GM18502 (cell line): ENCODE data around the gene SYT12.

Experiments used
- ATAC-seq: cut with Tn5 transposase; IDR thresholded peaks from one replicate; pipeline ENCODE4 v1.9.1; 2021; ENCODE audit warnings: mild to moderate bottlenecking; ENCODE audit not compliant: unreplicated experiment, poor library complexity

Gene SYT12

DNA sequence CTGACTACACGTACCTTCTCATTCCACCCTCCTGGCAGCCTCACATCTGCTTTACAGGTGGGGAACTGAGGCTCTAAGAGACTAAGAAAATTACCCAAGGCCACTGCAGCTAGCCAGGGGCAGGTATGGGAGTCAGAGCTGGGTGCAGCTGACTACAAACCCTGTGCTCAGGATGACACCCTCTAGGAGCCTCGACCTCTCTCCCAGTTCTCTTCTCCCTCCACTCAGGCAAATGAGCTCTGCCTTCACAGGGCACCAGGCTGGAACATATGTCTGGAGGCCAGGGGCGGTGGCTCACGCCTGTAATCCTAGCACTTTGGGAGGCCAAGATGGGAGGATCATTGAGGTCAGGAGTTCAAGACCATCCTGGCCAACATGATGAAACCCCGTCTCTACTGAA lies 4.0 kb downstream of the SYT12 start:
- ATAC-seq = no peak

- ATAC-seq = peak; percentile 14
These were observed 4.6 kb downstream of the SYT12 start for GRCh38 chr11:67027483-67027930.

DNA sequence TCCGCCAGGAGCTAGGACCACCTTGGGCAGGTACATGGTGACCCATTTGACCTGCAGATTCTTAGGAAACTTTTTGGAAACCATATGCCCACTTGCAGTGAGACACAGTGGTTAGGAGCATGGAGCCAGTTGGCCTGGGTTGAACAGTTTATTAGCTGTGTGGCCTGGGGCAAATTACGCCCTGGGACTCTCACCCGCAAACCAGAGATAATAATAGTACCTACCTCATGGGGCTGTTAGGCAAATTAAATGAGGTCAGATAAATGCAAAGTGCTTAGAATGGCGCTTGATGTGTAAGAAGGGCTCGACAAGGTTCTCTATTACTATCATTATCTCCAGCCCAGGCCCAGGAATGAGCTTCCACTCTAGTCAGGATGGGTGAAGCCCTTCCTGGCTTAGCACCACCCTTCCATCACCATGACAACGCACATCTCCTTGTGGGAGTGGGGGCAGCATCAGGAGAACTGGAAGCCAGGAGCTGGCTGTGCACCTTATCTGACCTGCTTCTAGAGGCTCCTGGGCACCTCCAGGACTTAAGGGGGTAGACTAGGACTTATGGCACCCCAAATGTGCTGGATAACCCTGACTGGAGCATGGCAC lies 5.1 kb downstream of the SYT12 start:
- ATAC-seq = peak; percentile 61

- no peak for ATAC-seq
These were observed 6.2 kb downstream of the SYT12 start for GRCh38 chr11:67029146-67029545.

GRCh38 chr11:67030976-67031375 lies 8.0 kb downstream of the SYT12 start:
- no peak for ATAC-seq

GRCh38 chr11:67031791-67032561 lies 9.0 kb downstream of the SYT12 start:
- no peak for ATAC-seq

DNA sequence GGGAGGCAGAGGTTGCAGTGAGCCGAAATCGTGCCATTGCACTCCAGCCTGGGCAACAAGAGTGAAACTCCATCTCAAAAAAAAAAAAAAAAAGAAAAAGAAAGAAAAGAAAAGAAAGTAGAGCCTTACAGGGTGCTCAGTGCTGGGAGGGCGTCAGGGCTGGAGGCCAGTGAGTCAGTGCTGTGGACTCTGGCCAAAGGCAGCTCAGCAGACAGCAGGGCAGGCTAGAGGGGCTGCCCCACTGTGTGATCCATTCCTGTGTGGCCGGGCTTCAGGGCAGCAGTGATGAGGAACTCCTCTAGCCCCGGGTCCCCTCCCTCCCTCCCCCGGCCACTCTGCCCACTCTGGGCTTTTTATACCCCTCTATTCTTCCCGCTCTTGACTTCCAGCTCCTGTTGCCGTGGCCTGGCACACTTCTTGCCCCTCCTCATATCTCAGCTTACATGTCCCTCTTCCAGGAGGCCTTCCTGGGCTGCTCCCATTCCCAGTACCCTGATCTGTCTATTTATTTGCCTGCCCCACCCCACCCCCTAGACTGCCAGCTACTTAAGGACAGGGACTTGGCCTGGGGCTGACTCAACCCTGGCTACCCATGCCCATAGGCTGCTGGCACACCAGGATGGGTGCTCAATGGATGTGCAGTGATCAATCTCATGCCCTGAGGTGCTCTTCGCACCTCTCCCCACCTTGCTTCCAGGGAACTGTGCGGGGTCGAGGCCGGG lies 10.1 kb downstream of the SYT12 start:
- ATAC-seq = no peak

DNA sequence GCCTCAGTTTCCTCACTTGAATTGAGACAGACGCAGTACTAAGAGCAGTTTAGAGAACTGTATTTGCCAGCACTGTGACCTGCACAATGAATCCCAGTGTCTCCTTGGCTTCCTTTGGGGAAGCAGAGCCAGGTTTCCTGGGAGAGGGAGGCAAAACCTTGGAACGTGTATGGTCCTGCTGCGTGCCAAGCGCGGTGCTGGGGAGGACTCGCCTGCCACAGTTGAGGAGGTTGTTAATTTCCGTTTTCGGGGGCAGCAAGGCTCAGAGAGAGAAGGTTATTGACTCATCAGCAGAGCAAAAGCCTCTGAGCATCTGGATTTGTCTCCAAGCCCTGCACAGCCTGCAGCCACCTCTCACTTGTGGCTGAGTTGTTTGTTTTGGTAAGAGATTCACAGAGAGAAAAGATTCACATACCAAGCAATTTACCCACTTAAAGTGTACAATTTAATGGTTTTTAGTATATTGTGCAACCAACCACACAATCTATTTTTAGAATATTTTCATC lies 10.8 kb downstream of the SYT12 start:
- ATAC-seq = no peak

- ATAC-seq = no peak
These were observed 11.4 kb downstream of the SYT12 start for GRCh38 chr11:67034350-67034749.

DNA sequence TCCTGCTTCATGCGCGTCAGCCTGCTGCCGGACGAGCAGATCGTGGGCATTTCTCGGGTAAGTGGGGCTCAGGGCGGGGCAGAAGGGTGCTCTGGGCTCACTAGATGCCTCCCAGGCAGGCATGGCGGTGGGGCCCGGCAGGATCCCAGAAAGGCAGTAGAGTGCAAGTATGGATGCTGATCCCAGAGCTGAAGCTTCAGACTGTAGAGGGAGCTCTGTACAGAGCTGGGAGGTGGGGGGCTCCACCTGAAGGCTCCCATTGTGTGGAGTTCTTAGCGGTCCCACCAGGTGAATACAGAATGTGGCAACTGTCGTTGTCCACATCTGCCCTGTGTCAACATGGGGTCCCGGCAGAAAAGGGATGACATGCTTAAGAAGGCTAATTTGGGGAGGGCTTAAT lies 17.2 kb downstream of the SYT12 start:
- no peak for ATAC-seq

GRCh38 chr11:67041602-67042001 lies 18.7 kb downstream of the SYT12 start:
- no peak for ATAC-seq

DNA sequence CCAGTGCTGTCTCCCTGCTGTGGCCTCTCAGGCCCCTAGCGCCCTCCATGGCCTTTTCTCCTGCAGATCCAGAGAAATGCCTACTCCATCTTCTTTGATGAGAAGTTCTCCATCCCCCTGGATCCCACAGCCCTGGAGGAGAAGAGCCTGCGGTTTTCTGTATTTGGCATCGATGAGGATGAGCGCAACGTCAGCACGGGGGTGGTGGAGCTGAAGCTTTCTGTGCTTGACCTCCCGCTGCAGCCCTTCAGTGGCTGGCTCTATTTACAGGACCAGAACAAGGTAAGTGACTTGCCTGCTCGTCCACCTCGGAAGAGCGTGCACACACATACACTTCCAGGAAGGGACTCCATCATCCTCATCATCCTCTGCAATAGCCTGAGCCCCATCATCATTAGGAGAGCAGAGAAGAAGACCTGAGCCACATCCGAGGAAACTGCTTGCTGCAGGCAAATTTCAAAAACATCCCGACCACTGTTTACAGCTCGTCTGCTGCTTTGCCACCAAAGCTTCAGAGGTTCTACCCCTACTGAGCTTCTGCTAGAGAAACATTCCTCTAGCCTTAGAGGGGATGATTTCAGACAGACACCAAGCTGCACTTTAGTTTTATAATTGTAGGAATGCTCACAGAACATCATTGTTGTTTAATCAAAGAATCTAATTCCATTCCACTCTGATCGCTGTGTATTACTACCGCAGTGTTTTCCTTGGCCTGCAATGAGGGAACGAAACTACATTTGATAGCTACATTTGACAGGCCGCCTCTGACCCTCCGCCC lies 20.8 kb downstream of the SYT12 start:
- ATAC-seq = no peak

GRCh38 chr11:67044496-67044895 lies 21.6 kb downstream of the SYT12 start:
- ATAC-seq = no peak

DNA sequence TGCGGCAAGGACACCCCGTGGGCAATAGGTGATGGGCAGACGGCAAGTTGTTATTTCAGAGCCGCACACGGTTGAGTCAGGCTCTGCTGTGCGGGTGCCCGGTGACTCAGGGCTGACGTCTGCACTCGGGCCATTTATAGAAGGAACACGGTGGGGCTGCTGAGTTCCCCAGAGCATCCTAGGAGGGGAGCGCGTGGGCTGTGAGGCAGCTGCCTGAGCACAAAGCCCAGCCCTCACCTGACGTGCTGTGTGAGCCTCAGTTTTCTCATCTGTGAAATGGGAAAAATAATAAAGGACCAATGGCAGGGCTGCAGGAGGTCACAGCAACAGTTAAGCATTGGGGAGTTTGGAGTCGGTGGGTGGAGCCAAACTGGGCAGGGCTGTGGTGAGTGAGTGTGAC lies 22.4 kb downstream of the SYT12 start:
- ATAC-seq = no peak

DNA sequence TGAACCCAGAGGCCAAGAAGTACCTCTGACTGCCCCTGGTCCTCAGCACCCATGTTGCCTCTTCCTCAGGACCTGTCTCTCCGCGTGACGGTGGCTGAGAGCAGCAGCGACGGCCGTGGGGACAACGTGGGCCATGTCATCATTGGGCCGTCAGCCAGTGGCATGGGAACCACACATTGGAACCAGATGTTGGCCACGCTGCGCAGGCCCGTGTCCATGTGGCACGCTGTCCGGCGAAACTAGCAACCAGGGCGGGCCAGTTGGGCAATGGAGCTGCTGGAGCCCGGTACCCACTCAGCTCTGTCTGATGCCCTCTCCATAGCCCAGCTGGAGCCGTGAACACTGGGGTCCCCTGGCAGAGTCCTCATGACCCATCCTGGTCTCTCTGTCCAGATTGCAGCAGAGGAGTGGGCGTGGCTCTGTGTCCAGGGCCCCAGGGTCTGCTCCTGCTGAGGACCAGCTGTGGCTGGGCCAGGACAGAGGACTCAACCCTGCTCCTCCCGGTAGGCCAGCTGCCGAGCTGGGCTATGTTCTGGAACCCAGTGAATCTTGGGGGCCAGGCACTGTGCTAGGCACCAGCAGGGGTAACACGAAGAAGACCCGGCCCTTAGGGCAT lies 25.7 kb downstream of the SYT12 start:
- no peak for ATAC-seq

DNA sequence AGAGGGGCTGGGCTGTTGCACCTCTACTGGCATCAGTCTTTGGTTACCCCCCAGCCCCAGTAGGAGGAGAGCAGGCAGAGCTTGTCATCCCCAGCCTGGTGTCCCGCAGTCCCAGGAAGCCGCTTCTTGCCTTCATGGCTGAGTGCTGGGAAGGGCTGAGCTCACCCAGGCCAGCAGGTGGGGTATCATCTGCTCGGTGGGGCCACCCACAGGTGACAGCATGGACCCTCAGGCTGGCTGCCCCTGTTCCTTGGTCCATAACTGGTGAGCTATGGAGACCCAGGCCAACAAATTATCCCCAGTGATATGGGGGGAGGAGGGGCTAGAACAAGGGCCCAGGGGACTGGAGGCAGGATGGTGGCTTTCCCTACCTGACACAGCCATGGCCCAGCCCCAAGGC lies 27.2 kb downstream of the SYT12 start:
- ATAC-seq = no peak

DNA sequence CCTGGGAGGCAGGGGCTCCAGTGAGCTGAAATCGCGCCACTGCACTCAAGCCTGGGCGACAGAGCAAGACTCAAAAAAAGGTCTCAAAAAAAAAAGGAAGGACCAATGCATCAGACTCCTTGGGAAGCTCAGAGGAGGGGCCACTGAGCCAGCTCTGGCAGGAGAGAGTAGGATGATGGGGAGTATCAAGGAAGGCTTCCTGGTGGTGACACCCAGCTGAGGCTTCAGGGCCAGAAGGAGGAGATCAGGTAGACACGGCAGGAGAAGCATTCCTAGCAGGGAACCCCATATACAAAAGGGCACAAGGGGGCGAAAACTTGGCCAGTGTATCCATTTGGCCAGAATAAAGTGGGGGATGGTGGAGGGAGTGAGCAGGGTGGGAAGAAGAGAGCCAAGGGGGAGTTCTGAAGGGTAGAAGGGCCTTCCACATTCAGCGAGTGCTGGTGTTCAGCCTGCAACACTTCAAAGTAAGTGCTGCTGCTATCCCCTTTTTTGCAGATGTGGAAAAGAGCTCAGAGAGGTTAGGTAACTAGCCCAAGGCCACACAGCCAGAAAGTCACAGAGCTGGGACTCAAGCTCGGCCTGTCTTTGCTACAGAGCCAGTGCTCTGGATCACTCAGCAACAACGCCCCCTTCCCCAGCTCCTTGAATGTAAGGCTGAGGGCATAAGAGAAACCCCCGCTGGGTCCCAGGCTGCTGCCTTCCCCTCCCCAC lies 28.4 kb downstream of the SYT12 start:
- ATAC-seq = no peak

DNA sequence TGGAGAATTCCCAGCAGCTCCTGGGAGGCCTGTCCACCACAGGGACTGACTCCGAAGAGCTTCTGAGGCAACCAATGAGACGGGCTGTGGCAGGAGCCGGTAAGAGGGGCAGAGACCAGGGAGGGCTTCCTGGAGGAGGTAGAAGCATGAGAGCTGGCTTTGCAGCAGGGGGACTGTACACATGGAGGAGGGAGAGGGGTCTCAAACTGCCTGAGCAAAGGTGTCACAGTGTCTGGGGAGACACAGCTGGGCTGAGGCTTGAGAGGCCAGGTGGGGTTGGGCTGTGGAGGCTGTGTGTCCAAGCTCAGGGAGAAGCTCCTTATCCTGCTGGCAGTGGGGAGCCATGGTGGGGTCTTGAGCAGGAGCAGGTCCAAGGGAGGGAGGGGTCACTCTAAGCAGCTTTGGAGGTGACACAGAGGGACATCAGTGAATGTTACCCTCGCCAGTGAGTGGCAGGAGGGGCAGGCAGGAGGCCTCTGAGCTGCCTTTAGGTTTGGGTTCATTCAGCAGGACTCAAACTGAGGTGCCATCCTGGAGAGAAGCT lies 29.1 kb downstream of the SYT12 start:
- ATAC-seq = no peak

DNA sequence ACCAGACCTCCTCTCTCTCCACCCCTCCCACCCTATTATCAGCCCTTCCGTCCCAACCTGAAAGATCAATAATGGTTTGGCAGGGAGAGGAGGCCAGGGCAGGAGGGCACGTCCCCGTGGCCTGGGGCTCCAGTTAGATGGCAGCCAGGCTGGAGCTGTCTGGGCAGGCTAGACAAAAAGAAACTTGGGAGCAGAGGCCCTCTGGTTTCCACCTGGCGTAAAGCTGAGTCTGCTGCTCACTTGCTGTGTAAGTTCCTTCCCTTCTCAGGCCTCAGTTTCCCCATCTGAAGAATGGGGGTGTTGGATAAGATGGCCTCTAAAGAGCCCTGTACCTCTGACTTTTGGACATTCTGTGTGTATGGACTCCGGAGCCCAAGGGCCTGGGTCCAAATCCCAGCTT lies 30.0 kb downstream of the SYT12 start:
- ATAC-seq = no peak
